PC-3 (cell line): ENCODE results near the gene NME7. TPM values are rescaled to one million over a fixed set of nuclear protein-coding genes. Genes with fewer than 3 reads are reported as not detected.
A peak's percentile ranks its signal among the peaks of the same experiment; 100 is the strongest.

Experiments used
- ATAC-seq: fragments of 200-7000 bp; cut with Tn5 transposase; 2 replicates; pipeline ENCODE4 v1.9.1; 2020; ENCODE audit warnings: mild to moderate bottlenecking, moderate library complexity
- BruUV-seq: library from RNA; stranded (reverse); fragments of 400-500 nt; replicated peaks from 2 replicates; lab custom pipeline; 2021; lab: Mats Ljungman, UMichigan
- CTCF ChIA-PET: fragments of 300-600 bp; sonication (Branson Sonifier 250); formaldehyde crosslinking; loops from one replicate; lab custom pipeline; 2022; ENCODE audit warnings: antibody characterized with exemption; lab: Charles Lee
- POLR2A ChIA-PET: fragments of 300-600 bp; sonication (Branson Sonifier 250); formaldehyde crosslinking; loops from one replicate; lab custom pipeline; 2022; ENCODE audit warnings: antibody characterized with exemption; ENCODE audit not compliant: unreplicated experiment; lab: Charles Lee
- DNase-seq: peaks from one replicate; pipeline ENCODE4 v3.0.0-alpha.2; 2015
- H2AFZ ChIP-seq: fragments of 300-600 bp; sonication (generic); 2 replicates; pipeline ENCODE4 v1.6.0; 2016; ENCODE audit warnings: antibody characterized with exemption, low read length
- H3F3A ChIP-seq: fragments of 300-600 bp; sonication (generic); one replicate; pipeline ENCODE4 v1.6.0; 2017; ENCODE audit warnings: antibody characterized with exemption, low read length, control low read depth, mild to moderate bottlenecking; ENCODE audit not compliant: unreplicated experiment
- H3K27ac ChIP-seq: fragments of 300-600 bp; sonication (generic); 2 replicates; pipeline ENCODE4 v1.5.1; 2016; ENCODE audit warnings: mild to moderate bottlenecking, low read length
- H3K27me3 ChIP-seq: fragments of 300-600 bp; sonication (generic); 2 replicates; pipeline ENCODE4 v1.6.1; 2016; ENCODE audit warnings: low read length, mixed read lengths
- H3K36me3 ChIP-seq: fragments of 300-600 bp; sonication (generic); 2 replicates; pipeline ENCODE4 v1.6.1; 2016; ENCODE audit warnings: low read depth, mixed run types, low read length, mixed read lengths
- H3K4me1 ChIP-seq: fragments of 300-600 bp; sonication (generic); 2 replicates; pipeline ENCODE4 v1.5.1; 2016; ENCODE audit warnings: low read length; ENCODE audit not compliant: insufficient read depth
- H3K4me2 ChIP-seq: fragments of 300-600 bp; sonication (generic); 2 replicates; pipeline ENCODE4 v1.6.0; 2016; ENCODE audit warnings: low read length
- H3K4me3 ChIP-seq: fragments of 300-600 bp; sonication (generic); 2 replicates; pipeline ENCODE4 v1.5.1; 2016; ENCODE audit warnings: mild to moderate bottlenecking, low read length, mixed read lengths
- H3K79me2 ChIP-seq: fragments of 300-600 bp; sonication (generic); 2 replicates; pipeline ENCODE4 v1.6.1; 2017; ENCODE audit warnings: low read length, mixed read lengths
- H3K9ac ChIP-seq: fragments of 300-600 bp; sonication (generic); 2 replicates; pipeline ENCODE4 v1.6.0; 2016; ENCODE audit warnings: mild to moderate bottlenecking, low read length
- H3K9me2 ChIP-seq: fragments of 300-600 bp; sonication (generic); replicated peaks from 2 replicates; pipeline ENCODE4 v1.6.1; 2016; ENCODE audit warnings: mixed run types, low read length, mixed read lengths
- H3K9me3 ChIP-seq: fragments of 300-600 bp; sonication (generic); 2 replicates; pipeline ENCODE4 v1.6.1; 2016; ENCODE audit warnings: low read length, mixed read lengths
- H4K20me1 ChIP-seq: fragments of 300-600 bp; sonication (generic); 2 replicates; pipeline ENCODE4 v1.6.1; 2016; ENCODE audit warnings: low read length, mixed read lengths
- EZH2 ChIP-seq: fragments of 300-600 bp; sonication (generic); IDR thresholded peaks from one replicate; pipeline ENCODE4 v1.6.1; 2017; ENCODE audit warnings: antibody characterized with exemption, mild to moderate bottlenecking, low read length; ENCODE audit not compliant: unreplicated experiment
- EZH2phosphoT487 ChIP-seq: fragments of 300-600 bp; sonication (generic); IDR thresholded peaks from 2 replicates; pipeline ENCODE4 v1.6.1; 2018; ENCODE audit warnings: mild to moderate bottlenecking, antibody characterized with exemption, low read length, borderline replicate concordance
- intact Hi-C: fragments of 100-400 bp; cut with micrococcal nuclease; formaldehyde crosslinking; loops from 2 replicates; pipeline ENCODE4 v1.9.0; 2023
- total RNA-seq: library from RNA; depleted of rRNA; stranded (reverse); fragments of >200 nt; gene quantifications from 2 replicates; pipeline ENCODE4 v1.2.3, GENCODE V29; 2014
- TF ChIP-seq, protein P1 (sequence below): fragments of 300-600 bp; sonication (generic); conservative IDR thresholded peaks from 2 replicates; pipeline ENCODE4 v1.5.1; 2017; ENCODE audit warnings: antibody characterized with exemption, low read depth, mild to moderate bottlenecking, low read length

The NME7 gene
- total RNA-seq, 1 experiment from 2014 or later, result 18.9 TPM

DNA sequence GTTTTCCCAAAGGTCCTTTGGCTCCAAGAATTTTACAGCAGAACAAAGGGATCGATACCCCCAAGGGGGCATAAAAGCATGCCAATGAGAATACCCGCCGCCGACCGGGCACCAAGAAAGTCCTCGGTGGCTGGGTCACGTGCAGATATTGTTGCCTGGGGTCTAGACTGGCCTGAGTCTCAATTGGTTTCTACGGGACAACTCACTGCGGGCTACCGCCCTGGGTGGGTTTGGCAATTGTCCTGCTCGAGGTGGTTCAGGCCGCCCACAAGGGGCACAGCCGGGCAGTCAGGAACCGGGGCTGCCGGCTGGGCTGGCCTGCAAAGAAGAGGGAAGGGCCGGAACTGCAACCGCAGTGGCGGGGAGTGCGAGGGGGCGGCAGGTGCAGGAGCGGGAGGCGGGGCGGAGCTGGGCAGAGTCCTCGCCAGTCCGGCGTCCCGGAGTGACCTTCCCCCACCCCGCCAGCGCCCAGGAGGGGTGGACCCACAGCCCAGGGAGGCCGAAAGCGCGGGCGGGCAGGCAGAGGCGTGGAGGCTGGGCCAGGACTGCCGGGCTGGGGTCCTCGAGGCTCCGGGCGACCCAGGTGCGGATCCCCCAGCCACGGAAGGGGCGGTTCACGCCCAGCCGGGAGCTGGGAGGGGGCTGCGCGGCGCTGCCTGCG lies 262.0 kb downstream of the NME7 start:
- BruUV-seq, result no TSS peak
- Histone ChIP-seq H3F3A (no peaks in the 10 kb centered on the region), H3K79me2 (peaks cover 41% of the 10 kb centered on the region), H3K4me2 (peak overlapping the region; percentile 85), H3K4me3 (peak overlapping the region; percentile 93), H3K4me1 (peaks cover 46% of the 10 kb centered on the region), H3K27me3 (no peaks in the 10 kb centered on the region), H3K9me3 (no peaks in the 10 kb centered on the region), H3K9ac (peak overlapping the region; percentile 77), H3K27ac (peak overlapping the region; percentile 17; the same call in 1 of the 2 replicates), H3K36me3 (no peaks in the 10 kb centered on the region), H4K20me1 (peaks cover 21% of the 10 kb centered on the region), H2AFZ (peak overlapping the region; percentile 59), H3K9me2 (no peaks in the 10 kb centered on the region)
- intact Hi-C loops, result loop anchor here (1.0 to 10.0 kb wide), 9 partner anchors 45 to 761 kb away; partner anchors contain the start of genes BLZF1 and NME7
- DNase-seq (peak; percentile 92), ATAC-seq (peak; percentile 52)
- TF ChIP-seq, protein P1, sequence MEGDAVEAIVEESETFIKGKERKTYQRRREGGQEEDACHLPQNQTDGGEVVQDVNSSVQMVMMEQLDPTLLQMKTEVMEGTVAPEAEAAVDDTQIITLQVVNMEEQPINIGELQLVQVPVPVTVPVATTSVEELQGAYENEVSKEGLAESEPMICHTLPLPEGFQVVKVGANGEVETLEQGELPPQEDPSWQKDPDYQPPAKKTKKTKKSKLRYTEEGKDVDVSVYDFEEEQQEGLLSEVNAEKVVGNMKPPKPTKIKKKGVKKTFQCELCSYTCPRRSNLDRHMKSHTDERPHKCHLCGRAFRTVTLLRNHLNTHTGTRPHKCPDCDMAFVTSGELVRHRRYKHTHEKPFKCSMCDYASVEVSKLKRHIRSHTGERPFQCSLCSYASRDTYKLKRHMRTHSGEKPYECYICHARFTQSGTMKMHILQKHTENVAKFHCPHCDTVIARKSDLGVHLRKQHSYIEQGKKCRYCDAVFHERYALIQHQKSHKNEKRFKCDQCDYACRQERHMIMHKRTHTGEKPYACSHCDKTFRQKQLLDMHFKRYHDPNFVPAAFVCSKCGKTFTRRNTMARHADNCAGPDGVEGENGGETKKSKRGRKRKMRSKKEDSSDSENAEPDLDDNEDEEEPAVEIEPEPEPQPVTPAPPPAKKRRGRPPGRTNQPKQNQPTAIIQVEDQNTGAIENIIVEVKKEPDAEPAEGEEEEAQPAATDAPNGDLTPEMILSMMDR, result no peak; the same call in 1 of the 2 replicates
- TF ChIP-seq EZH2, result no peak
- TF ChIP-seq EZH2phosphoT487, result no peak
- ChIA-PET CTCF (interaction anchor here (0.8 kb wide), 1 partner anchor 243 kb away, joined by 3 read pairs; no protein-coding TSS in a partner anchor), POLR2A (interaction anchor here (0.6 kb wide), 1 partner anchor 711 kb away, joined by 3 read pairs; no protein-coding TSS in a partner anchor)

DNA sequence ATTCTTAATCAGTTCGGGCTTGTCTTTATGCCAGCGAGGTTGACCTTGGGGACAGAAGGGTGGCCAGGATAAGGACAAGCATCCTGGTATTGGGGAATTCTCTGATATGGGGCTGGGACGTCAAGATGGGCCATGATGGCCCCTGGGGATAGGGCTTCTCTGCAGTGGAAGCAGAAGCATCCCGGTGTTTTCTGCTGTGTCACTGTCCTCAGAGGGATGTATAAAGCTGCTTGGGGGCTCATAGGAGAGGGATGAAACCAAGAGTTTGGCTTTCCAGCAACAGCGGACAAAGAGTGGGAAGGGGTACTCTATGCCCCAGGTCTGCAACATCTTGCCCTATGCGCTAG lies 262.5 kb downstream of the NME7 start:
- peak overlapping the region; percentile 59 for H2AFZ ChIP-seq
- H3K9me3 ChIP-seq, result no peaks in the 10 kb centered on the region
- peak overlapping the region; percentile 4; the same call in 1 of the 2 replicates for H3K27ac ChIP-seq
- intact Hi-C loops, result loop anchor here (1.0 to 10.0 kb wide), 5 partner anchors 45 to 760 kb away; partner anchors contain the start of genes BLZF1 and NME7
- no peaks in the 10 kb centered on the region for H3F3A ChIP-seq
- POLR2A ChIA-PET, result no interaction called here
- CTCF ChIA-PET, result no interaction called here
- H3K79me2 ChIP-seq, result peaks cover 36% of the 10 kb centered on the region
- BruUV-seq, result TSS peak; percentile 61
- peak overlapping the region; percentile 85 for H3K4me2 ChIP-seq
- peaks cover 16% of the 10 kb centered on the region for H4K20me1 ChIP-seq
- no peaks in the 10 kb centered on the region for H3K9me2 ChIP-seq
- no peak for TF ChIP-seq EZH2
- TF ChIP-seq, protein P1, result no peak
- TF ChIP-seq EZH2phosphoT487, result no peak
- no peak for ATAC-seq
- H3K4me1 ChIP-seq, result peaks cover 44% of the 10 kb centered on the region
- peak overlapping the region; percentile 93; the same call in 1 of the 2 replicates for H3K4me3 ChIP-seq
- DNase-seq, result no peak
- 0 out of 2 replicates have a peak overlapping the region, but pooled peaks have one; percentile 77 for H3K9ac ChIP-seq
- H3K36me3 ChIP-seq, result no peaks in the 10 kb centered on the region
- H3K27me3 ChIP-seq, result no peaks in the 10 kb centered on the region
